ENCODE measurements around the gene TMEM127. TPM values are rescaled to one million over a fixed set of nuclear protein-coding genes. Genes with fewer than 3 reads are reported as not detected.

Gene TMEM127
- total and polyA plus RNA-seq, 3 donors from 2014 or later: 25.0 to 32.1 (median 29.2) TPM

- Histone ChIP-seq H3K4me3 (no peak overlapping the region), H3K27me3 (no peaks in the 10 kb centered on the region), H3K9me3 (no peaks in the 10 kb centered on the region), H3K4me1 (peaks cover 6% of the 10 kb centered on the region), H3K36me3 (ENCODE audit: low read depth, missing control alignments) (no peaks in the 10 kb centered on the region), H3K27ac (no peak overlapping the region)
- 83 to 87% methylated on average over 8 of the region's 8 CpGs for WGBS, 2 donors
- TF ChIP-seq, protein P1, sequence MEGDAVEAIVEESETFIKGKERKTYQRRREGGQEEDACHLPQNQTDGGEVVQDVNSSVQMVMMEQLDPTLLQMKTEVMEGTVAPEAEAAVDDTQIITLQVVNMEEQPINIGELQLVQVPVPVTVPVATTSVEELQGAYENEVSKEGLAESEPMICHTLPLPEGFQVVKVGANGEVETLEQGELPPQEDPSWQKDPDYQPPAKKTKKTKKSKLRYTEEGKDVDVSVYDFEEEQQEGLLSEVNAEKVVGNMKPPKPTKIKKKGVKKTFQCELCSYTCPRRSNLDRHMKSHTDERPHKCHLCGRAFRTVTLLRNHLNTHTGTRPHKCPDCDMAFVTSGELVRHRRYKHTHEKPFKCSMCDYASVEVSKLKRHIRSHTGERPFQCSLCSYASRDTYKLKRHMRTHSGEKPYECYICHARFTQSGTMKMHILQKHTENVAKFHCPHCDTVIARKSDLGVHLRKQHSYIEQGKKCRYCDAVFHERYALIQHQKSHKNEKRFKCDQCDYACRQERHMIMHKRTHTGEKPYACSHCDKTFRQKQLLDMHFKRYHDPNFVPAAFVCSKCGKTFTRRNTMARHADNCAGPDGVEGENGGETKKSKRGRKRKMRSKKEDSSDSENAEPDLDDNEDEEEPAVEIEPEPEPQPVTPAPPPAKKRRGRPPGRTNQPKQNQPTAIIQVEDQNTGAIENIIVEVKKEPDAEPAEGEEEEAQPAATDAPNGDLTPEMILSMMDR (IDR thresholded peaks at IDR 0.05): no peak
- no peak for TF ChIP-seq POLR2A (IDR thresholded peaks at IDR 0.05)
- intact Hi-C loops (cut with DNase I; ENCODE audit: low total_unique reads): no loop called here
- DNase-seq: no peak
Observed at GRCh38 chr2:96245609-96246390, 20.0 kb downstream of the TMEM127 start.

- WGBS, 2 donors: 85 to 92% methylated on average over 5 of the region's 5 CpGs
- DNase-seq: no peak
- Histone ChIP-seq H3K9me3 (no peaks in the 10 kb centered on the region), H3K4me1 (no peaks in the 10 kb centered on the region), H3K4me3 (no peak overlapping the region), H3K36me3 (ENCODE audit: low read depth, missing control alignments) (no peaks in the 10 kb centered on the region), H3K27ac (no peak overlapping the region), H3K27me3 (no peaks in the 10 kb centered on the region)
- TF ChIP-seq, protein P1 (IDR thresholded peaks at IDR 0.05): no peak
- no peak for TF ChIP-seq POLR2A (IDR thresholded peaks at IDR 0.05)
- intact Hi-C loops (cut with DNase I; ENCODE audit: low total_unique reads): no loop called here
Observed at GRCh38 chr2:96243843-96244242, 22.0 kb downstream of the TMEM127 start.

DNA sequence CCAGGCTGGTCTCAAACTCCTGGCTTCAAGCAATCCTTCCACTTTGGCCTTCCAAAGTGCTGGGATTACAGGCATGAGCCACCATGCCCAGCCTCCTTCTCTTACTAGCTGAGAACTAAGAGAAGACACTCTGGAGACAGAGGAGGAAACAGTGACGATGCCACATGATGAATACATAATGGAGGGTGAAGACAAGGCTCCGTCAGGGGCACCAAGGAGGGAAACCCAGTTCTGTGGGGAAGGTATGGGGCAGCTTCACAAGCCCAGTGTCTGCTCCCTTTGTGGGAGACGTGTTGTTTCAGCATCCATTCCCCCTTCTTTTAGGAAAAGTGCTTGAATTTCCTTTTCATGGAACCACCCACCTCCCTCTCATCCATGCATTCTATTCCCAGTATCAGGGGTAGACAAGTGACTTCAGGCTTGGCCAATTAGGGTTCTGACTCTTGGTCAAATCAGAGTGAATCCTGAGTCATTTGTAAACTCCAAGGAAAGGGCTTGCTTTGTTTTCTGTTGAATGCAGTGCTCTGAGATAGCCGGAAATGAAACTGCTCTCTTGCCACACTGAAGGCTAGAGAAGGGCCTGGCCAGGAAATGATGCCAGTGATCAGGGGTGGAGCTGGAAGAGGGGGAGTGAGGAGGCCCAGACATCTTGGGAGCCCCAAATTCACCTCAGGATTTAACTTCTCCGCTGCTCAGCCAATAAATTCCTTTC, 23.7 kb downstream of the TMEM127 start:
- no peaks in the 10 kb centered on the region for H3K27me3 ChIP-seq
- H3K4me1 ChIP-seq: no peaks in the 10 kb centered on the region
- H3K4me3 ChIP-seq: no peak overlapping the region
- no peaks in the 10 kb centered on the region for H3K9me3 ChIP-seq
- peak overlapping the region in 1 of 2 donors; percentile 32 for H3K27ac ChIP-seq
- no peak for TF ChIP-seq POLR2A (IDR thresholded peaks at IDR 0.05)
- TF ChIP-seq, protein P1 (IDR thresholded peaks at IDR 0.05): no peak
- DNase-seq: no peak
- intact Hi-C loops (cut with DNase I; ENCODE audit: low total_unique reads): no loop called here
- WGBS, 2 donors: 86 to 88% methylated on average over 5 of the region's 5 CpGs
- H3K36me3 ChIP-seq (ENCODE audit: low read depth, missing control alignments): no peaks in the 10 kb centered on the region

- no peak overlapping the region for H3K27ac ChIP-seq
- DNase-seq: no peak
- TF ChIP-seq POLR2A (IDR thresholded peaks at IDR 0.05): no peak
- intact Hi-C loops (cut with DNase I; ENCODE audit: low total_unique reads): no loop called here
- H3K9me3 ChIP-seq: no peaks in the 10 kb centered on the region
- WGBS, 2 donors: 91% methylated on average over 2 of the region's 2 CpGs; no CpG with 5 or more reads in 1 of the 2 donors
- H3K27me3 ChIP-seq: no peaks in the 10 kb centered on the region
- H3K4me3 ChIP-seq: no peak overlapping the region
- no peaks in the 10 kb centered on the region for H3K4me1 ChIP-seq
- no peaks in the 10 kb centered on the region for H3K36me3 ChIP-seq (ENCODE audit: low read depth, missing control alignments)
Observed at GRCh38 chr2:96241227-96241626, 24.6 kb downstream of the TMEM127 start.

- WGBS, 2 donors: 88 to 95% methylated on average over 6 to 9 of the region's 9 CpGs
- DNase-seq: no peak
Observed at GRCh38 chr2:96240341-96241038, 25.3 kb downstream of the TMEM127 start.

More at GRCh38 chr2:96240341-96241038, 25.3 kb downstream of the TMEM127 start:
- Histone ChIP-seq H3K27ac (no peak overlapping the region), H3K36me3 (ENCODE audit: low read depth, missing control alignments) (no peaks in the 10 kb centered on the region), H3K9me3 (no peaks in the 10 kb centered on the region), H3K27me3 (no peaks in the 10 kb centered on the region), H3K4me1 (no peaks in the 10 kb centered on the region), H3K4me3 (no peak overlapping the region)
- intact Hi-C loops (cut with DNase I; ENCODE audit: low total_unique reads): no loop called here
- TF ChIP-seq, protein P1 (IDR thresholded peaks at IDR 0.05): no peak
- no peak for TF ChIP-seq POLR2A (IDR thresholded peaks at IDR 0.05)
